ENCODE measurements around the gene MARCHF2.

DNA sequence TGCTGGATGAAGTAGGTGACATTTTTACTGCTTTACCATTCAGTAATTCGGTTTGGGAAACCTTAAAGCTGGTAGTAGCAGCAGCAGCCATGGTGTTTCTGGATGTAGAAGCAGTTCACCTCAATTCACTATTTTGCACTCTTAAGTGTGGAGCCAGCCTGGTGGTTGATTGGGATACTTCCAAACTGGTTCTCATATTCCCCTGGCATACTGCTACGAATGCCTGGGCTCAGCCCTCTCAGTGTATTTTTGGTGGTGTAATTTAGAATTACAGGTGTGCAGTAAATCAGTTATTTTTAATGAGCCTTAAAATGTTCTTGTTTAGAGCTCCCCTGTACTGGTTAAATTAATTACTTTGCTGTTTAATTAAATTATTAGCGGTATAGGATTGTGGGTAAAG lies 44.1 kb downstream of the MARCHF2 start:
- no peak for TF ChIP-seq MAZ (IDR thresholded peaks at IDR 0.05; ENCODE audit: borderline replicate concordance, low read depth, low read length)
- TF ChIP-seq, protein P1, sequence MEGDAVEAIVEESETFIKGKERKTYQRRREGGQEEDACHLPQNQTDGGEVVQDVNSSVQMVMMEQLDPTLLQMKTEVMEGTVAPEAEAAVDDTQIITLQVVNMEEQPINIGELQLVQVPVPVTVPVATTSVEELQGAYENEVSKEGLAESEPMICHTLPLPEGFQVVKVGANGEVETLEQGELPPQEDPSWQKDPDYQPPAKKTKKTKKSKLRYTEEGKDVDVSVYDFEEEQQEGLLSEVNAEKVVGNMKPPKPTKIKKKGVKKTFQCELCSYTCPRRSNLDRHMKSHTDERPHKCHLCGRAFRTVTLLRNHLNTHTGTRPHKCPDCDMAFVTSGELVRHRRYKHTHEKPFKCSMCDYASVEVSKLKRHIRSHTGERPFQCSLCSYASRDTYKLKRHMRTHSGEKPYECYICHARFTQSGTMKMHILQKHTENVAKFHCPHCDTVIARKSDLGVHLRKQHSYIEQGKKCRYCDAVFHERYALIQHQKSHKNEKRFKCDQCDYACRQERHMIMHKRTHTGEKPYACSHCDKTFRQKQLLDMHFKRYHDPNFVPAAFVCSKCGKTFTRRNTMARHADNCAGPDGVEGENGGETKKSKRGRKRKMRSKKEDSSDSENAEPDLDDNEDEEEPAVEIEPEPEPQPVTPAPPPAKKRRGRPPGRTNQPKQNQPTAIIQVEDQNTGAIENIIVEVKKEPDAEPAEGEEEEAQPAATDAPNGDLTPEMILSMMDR (IDR thresholded peaks at IDR 0.05) = no peak
- TF ChIP-seq HDAC2 (IDR thresholded peaks at IDR 0.05) = no peak
- TF ChIP-seq CHD2 (IDR thresholded peaks at IDR 0.05; ENCODE audit: low read length, partially characterized antibody) = no peak
- TF ChIP-seq GATA3 (IDR thresholded peaks at IDR 0.05; ENCODE audit: borderline replicate concordance) = no peak
- no peak for TF ChIP-seq POLR2A (IDR thresholded peaks at IDR 0.05; ENCODE audit: low read length)
- TF ChIP-seq SMC3 (IDR thresholded peaks at IDR 0.05) = no peak
- no peak for TF ChIP-seq EP300 (IDR thresholded peaks at IDR 0.05)
- TF ChIP-seq, protein P2, sequence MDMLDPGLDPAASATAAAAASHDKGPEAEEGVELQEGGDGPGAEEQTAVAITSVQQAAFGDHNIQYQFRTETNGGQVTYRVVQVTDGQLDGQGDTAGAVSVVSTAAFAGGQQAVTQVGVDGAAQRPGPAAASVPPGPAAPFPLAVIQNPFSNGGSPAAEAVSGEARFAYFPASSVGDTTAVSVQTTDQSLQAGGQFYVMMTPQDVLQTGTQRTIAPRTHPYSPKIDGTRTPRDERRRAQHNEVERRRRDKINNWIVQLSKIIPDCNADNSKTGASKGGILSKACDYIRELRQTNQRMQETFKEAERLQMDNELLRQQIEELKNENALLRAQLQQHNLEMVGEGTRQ (IDR thresholded peaks at IDR 0.05) = no peak
- TF ChIP-seq MAFK (IDR thresholded peaks at IDR 0.05; ENCODE audit: partially characterized antibody) = no peak
- TF ChIP-seq MYC (IDR thresholded peaks at IDR 0.05; ENCODE audit: borderline replicate concordance, low read length) = no peak
- TF ChIP-seq TP53 (CRISPR knock-in tag; IDR thresholded peaks at IDR 0.05) = no peak
- no peak for TF ChIP-seq BHLHE40 (IDR thresholded peaks at IDR 0.05; ENCODE audit: low read depth, low read length)

All from A549 (cell line).